Cardiac muscle cell (in vitro differentiated cells and primary cell): ENCODE measurements around the gene LARP1. TPM values are rescaled to one million over a fixed set of nuclear protein-coding genes. Genes with fewer than 3 reads are reported as not detected.
A peak's percentile ranks its signal among the peaks of the same experiment; 100 is the strongest.

Source experiments
- DNase-seq, 2 donors: peaks; one replicate each; pipeline versions ENCODE4 v3.0.0 to v3.0.0-alpha.2; 2010 to 2017; ENCODE audit warnings: low read depth in 1 of 2, low spot score in 1 of 2
- H3K27ac ChIP-seq: fragments of 200-600 bp; sonication (generic); 2 replicates; pipeline ENCODE4 v1.5.1; 2016
- H3K27me3 ChIP-seq: fragments of 200-600 bp; sonication (generic); 2 replicates; pipeline ENCODE4 v1.6.0; 2016; ENCODE audit warnings: control low read depth
- H3K36me3 ChIP-seq: fragments of 200-600 bp; sonication (generic); 2 replicates; pipeline ENCODE4 v1.5.1; 2016; ENCODE audit warnings: control low read depth
- H3K4me1 ChIP-seq: fragments of 200-600 bp; sonication (generic); 2 replicates; pipeline ENCODE4 v1.8.1; 2017; ENCODE audit warnings: low read depth, mild to moderate bottlenecking, mixed run types
- H3K4me3 ChIP-seq: fragments of 200-600 bp; sonication (generic); 2 replicates; pipeline ENCODE4 v1.5.1; 2016; ENCODE audit warnings: mild to moderate bottlenecking
- H3K9me3 ChIP-seq: fragments of 200-600 bp; sonication (generic); 2 replicates; pipeline ENCODE4 v1.5.1; 2017; ENCODE audit warnings: low read depth, mild to moderate bottlenecking, control low read depth
- CTCF ChIP-seq: IDR thresholded peaks from 2 replicates; pipeline ENCODE4 v1.5.1; 2012; ENCODE audit warnings: low read depth, mild to moderate bottlenecking, low read length
- polyA plus RNA-seq: library from polyadenylated mRNA; unstranded; fragments of >200 nt; fragmentation: Nextera tagmentation; extraction: Ambion mirVana; gene quantifications from 2 replicates; pipeline ENCODE4 v1.2.1, GENCODE V29; 2016
- total RNA-seq: library from RNA; depleted of rRNA; stranded (reverse); fragments of >200 nt; gene quantifications from 2 replicates; pipeline ENCODE4 v1.2.3, GENCODE V29; 2016

Gene LARP1
- total and polyA plus RNA-seq, 2 experiments from 2014 or later, result 40.7 to 97.8 TPM

GRCh38 chr5:154840435-154841272 is 85.5 kb downstream of the LARP1 start:
- peak in 1 of 2 donors; percentile 11 for DNase-seq
- Histone ChIP-seq H3K4me1 (peaks cover 20% of the 10 kb centered on the region), H3K36me3 (peaks cover 4% of the 10 kb centered on the region), H3K9me3 (no peaks in the 10 kb centered on the region), H3K4me3 (no peak overlapping the region), H3K27ac (peak overlapping the region; percentile 68), H3K27me3 (no peaks in the 10 kb centered on the region)
- no peak for TF ChIP-seq CTCF

- Histone ChIP-seq H3K27me3 (no peaks in the 10 kb centered on the region), H3K4me3 (no peak overlapping the region), H3K4me1 (peaks cover 20% of the 10 kb centered on the region), H3K27ac (peak overlapping the region; percentile 68), H3K9me3 (no peaks in the 10 kb centered on the region), H3K36me3 (peaks cover 4% of the 10 kb centered on the region)
- no peak for TF ChIP-seq CTCF
- no peak for DNase-seq
Measured at GRCh38 chr5:154841273-154841661, 86.1 kb downstream of the LARP1 start.

DNA sequence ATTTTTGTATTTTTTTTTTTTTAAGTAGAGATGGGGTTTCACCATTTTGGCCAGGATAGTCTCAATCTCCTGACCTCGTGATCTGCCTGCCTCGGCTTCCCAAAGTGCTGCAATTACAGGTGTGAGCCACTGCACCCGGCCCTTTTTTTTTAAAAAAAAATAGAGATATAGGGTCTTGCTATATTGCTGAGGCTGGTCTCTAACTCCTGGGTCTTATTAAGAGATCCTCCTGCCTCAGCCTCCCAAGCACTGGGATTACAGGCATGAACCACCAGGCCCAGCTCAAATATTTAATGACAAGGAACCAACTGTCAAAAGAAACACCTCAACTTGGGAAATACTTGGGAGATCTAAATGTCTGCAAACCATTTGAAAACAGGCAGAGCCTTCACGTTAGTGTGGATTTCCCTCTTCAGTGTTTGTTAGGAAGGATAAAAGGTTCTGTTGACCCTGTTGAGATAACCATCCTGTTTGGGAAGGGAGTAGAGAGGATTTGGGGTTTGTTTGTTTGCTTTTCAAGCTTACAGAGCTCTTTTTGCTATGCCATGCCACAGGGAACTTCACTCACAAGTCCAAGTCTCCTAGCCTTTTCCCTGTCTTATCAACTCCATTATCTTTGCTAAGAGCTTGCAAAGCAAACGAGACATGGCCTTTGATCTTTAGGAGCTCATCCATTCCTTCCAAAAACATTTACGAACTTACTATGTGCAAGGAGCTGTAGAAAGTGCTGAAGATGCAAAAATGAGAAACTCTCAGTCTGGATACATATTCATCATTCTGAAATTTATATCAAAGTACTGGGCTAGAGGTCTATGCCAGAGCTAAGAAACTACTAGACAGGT is 87.7 kb downstream of the LARP1 start:
- DNase-seq, result no peak
- Histone ChIP-seq H3K27ac (no peak overlapping the region), H3K27me3 (no peaks in the 10 kb centered on the region), H3K4me1 (peaks cover 20% of the 10 kb centered on the region), H3K36me3 (peaks cover under 1% of the 10 kb centered on the region), H3K4me3 (no peak overlapping the region), H3K9me3 (no peaks in the 10 kb centered on the region)
- no peak for TF ChIP-seq CTCF

DNA sequence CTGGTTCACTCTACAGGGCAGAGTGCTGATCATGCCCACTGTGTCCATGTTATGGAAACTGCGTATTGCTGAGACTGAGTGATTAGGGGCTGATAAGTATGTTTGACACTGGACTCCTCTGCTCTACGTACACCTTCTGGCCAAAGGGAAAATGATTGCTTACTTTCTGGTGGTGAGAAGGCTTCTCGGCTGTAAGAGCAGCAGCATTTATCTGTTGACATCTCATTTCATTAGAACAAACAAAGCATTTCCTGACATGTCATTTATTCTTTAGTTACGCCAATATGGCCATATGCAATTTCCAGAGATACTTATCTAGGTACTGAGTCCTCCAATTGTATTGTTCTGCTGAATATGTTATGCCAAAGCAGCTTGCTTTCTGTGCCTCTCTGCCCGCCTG is 89.6 kb downstream of the LARP1 start:
- Histone ChIP-seq H3K36me3 (no peaks in the 10 kb centered on the region), H3K27me3 (no peaks in the 10 kb centered on the region), H3K9me3 (no peaks in the 10 kb centered on the region), H3K27ac (no peak overlapping the region), H3K4me1 (peaks cover 35% of the 10 kb centered on the region), H3K4me3 (no peak overlapping the region)
- DNase-seq, result no peak
- no peak for TF ChIP-seq CTCF

GRCh38 chr5:154849264-154849785 is 94.1 kb downstream of the LARP1 start:
- no peak for TF ChIP-seq CTCF
- peak overlapping the region; percentile 92 for H3K27ac ChIP-seq
- H3K36me3 ChIP-seq, result no peaks in the 10 kb centered on the region
- peak overlapping the region; percentile 55 for H3K4me3 ChIP-seq
- DNase-seq, result no peak
- H3K4me1 ChIP-seq, result peaks cover 32% of the 10 kb centered on the region
- no peaks in the 10 kb centered on the region for H3K9me3 ChIP-seq
- H3K27me3 ChIP-seq, result no peaks in the 10 kb centered on the region
